CD14-positive monocyte (primary cell): ENCODE data around the gene FNDC5. TPM values are rescaled to one million over a fixed set of nuclear protein-coding genes. Genes with fewer than 3 reads are reported as not detected.

Experiments
- DNase-seq, 3 donors: peaks; one replicate each; pipeline ENCODE4 v3.0.0-alpha.2; 2011 to 2022
- H2AFZ ChIP-seq: 2 replicates; pipeline ENCODE4 v1.6.0; 2012; ENCODE audit warnings: mild to moderate bottlenecking, low read depth, low read length, inconsistent platforms; ENCODE audit not compliant: insufficient read depth, poor library complexity, severe bottlenecking
- H3K27ac ChIP-seq, 2 donors: 1 replicate in 1 of 2; 2 replicates in 1 of 2; pipeline ENCODE4 v1.5.1; 2012 to 2013; ENCODE audit warnings: low read length in 2 of 2, control low read depth in 1 of 2, inconsistent platforms in 1 of 2, low read depth in 1 of 2, mild to moderate bottlenecking in 1 of 2
- H3K27me3 ChIP-seq, 2 donors: one replicate each; pipeline versions ENCODE4 v1.6.0 to v1.6.1; 2011 to 2013; ENCODE audit warnings: low read length in 2 of 2; ENCODE audit not compliant: control insufficient read depth in 2 of 2, insufficient read depth in 2 of 2
- H3K36me3 ChIP-seq, 2 donors: replicated peaks in 1 of 2; 1 replicate in 1 of 2; 2 replicates in 1 of 2; pipeline versions ENCODE4 v1.5.1 to v1.6.1; 2012 to 2013; ENCODE audit warnings: low read length in 2 of 2, control low read depth in 1 of 2, inconsistent platforms in 1 of 2, mild to moderate bottlenecking in 1 of 2; ENCODE audit not compliant: insufficient read depth in 2 of 2, control insufficient read depth in 1 of 2
- H3K4me1 ChIP-seq, 2 donors: 1 replicate in 1 of 2; 2 replicates in 1 of 2; pipeline versions ENCODE4 v1.5.1 to v1.6.1; 2012 to 2013; ENCODE audit warnings: low read length in 2 of 2, control low read depth in 1 of 2, inconsistent platforms in 1 of 2, mild to moderate bottlenecking in 1 of 2, moderate library complexity in 1 of 2; ENCODE audit not compliant: insufficient read depth in 2 of 2, control insufficient read depth in 1 of 2
- H3K4me2 ChIP-seq: replicated peaks from 2 replicates; pipeline ENCODE3; 2012; ENCODE audit warnings: low read length, moderate library complexity, mild to moderate bottlenecking; ENCODE audit not compliant: poor library complexity, severe bottlenecking; ENCODE audit errors: extremely low read depth
- H3K4me3 ChIP-seq, 3 experiments: fragments of 200-600 bp in 1 of 3; sonication (generic) in 1 of 3; replicated peaks in 1 of 3; 1 replicate in 2 of 3; 2 replicates in 1 of 3; pipeline ENCODE4 v1.5.1; 2011 to 2013; ENCODE audit warnings: low read length in 3 of 3, mild to moderate bottlenecking in 3 of 3, control low read depth in 2 of 3, low read depth in 2 of 3, inconsistent platforms in 1 of 3, moderate library complexity in 1 of 3
- H3K79me2 ChIP-seq: 2 replicates; pipeline ENCODE4 v1.6.0; 2012; ENCODE audit warnings: mild to moderate bottlenecking, control low read depth, inconsistent platforms, low read length, moderate library complexity; ENCODE audit not compliant: insufficient read depth
- H3K9ac ChIP-seq: 2 replicates; pipeline ENCODE4 v1.6.0; 2017; ENCODE audit warnings: low read length, mild to moderate bottlenecking; ENCODE audit not compliant: insufficient read depth, poor library complexity, severe bottlenecking
- H3K9me3 ChIP-seq, 2 donors: replicated peaks in 1 of 2; 1 replicate in 1 of 2; 2 replicates in 1 of 2; pipeline versions ENCODE4 v1.5.1 to v1.6.1; 2012 to 2013; ENCODE audit warnings: low read length in 2 of 2, control low read depth in 1 of 2; ENCODE audit not compliant: control insufficient read depth in 1 of 2, insufficient read depth in 1 of 2
- H4K20me1 ChIP-seq: 2 replicates; pipeline ENCODE4 v1.6.0; 2012; ENCODE audit warnings: mild to moderate bottlenecking, low read length, control low read depth, moderate library complexity; ENCODE audit not compliant: insufficient read depth
- H3K27ac Mint-ChIP-seq, 7 donors: one replicate each; pipeline ENCODE4 v1.8.0; 2020; ENCODE audit warnings: mild to moderate bottlenecking in 7 of 7, mixed read lengths in 7 of 7, moderate library complexity in 6 of 7, inconsistent platforms in 2 of 7
- H3K27me3 Mint-ChIP-seq, 3 donors: one replicate each; pipeline ENCODE4 v1.8.0; 2021 to 2022; ENCODE audit warnings: low read depth in 3 of 3, mild to moderate bottlenecking in 3 of 3, mixed read lengths in 3 of 3, moderate library complexity in 3 of 3, inconsistent platforms in 1 of 3
- H3K36me3 Mint-ChIP-seq, 2 donors: one replicate each; pipeline ENCODE4 v1.8.0; 2020; ENCODE audit warnings: mixed read lengths in 2 of 2, inconsistent platforms in 1 of 2, mild to moderate bottlenecking in 1 of 2
- H3K4me1 Mint-ChIP-seq: one replicate; pipeline ENCODE4 v1.8.0; 2020; ENCODE audit warnings: mild to moderate bottlenecking, mixed read lengths
- H3K4me3 Mint-ChIP-seq, 2 donors: one replicate each; pipeline ENCODE4 v1.8.0; 2020; ENCODE audit warnings: mild to moderate bottlenecking in 2 of 2, mixed read lengths in 2 of 2, moderate library complexity in 1 of 2
- H3K9me3 Mint-ChIP-seq, 7 donors: one replicate each; pipeline ENCODE4 v1.8.0; 2020 to 2022; ENCODE audit warnings: mixed read lengths in 7 of 7, mild to moderate bottlenecking in 6 of 7, moderate library complexity in 6 of 7, inconsistent platforms in 2 of 7
- CTCF ChIP-seq: fragments of 200-600 bp; IDR thresholded peaks from one replicate; pipeline ENCODE4 v1.8.0; 2022; ENCODE audit warnings: antibody characterized with exemption, mild to moderate bottlenecking
- WGBS: methylation state at CpG from one replicate; pipeline ENCODE4 v1.1.5; 2013; ENCODE audit warnings: missing lambda C conversion rate; ENCODE audit not compliant: insufficient coverage; 5-methylcytosine and 5-hydroxymethylcytosine counted together
- intact Hi-C, 2 donors: fragments of 100-400 bp; cut with micrococcal nuclease; formaldehyde crosslinking; loops; one replicate each; pipeline versions ENCODE4 v1.15.0 to v1.15.1; 2023
- polyA plus RNA-seq, 3 donors: library from polyadenylated mRNA; depleted of rRNA in 1 of 3; unstranded in 2 of 3; stranded (reverse) in 1 of 3; fragments of 300-500 nt in 2 of 3; fragments of >200 nt in 1 of 3; fragmentation: Illumina TruSeq in 2 of 3; gene quantifications; 1 replicate in 2 of 3; 2 replicates in 1 of 3; pipeline ENCODE4 v1.2.3, GENCODE V29; 2012 to 2021

The FNDC5 gene
- polyA plus RNA-seq, 3 donors = not detected

- H4K20me1 ChIP-seq = no peaks in the 10 kb centered on the region
- no peak overlapping the region for H3K9ac ChIP-seq
- Mint-ChIP-seq H3K27ac (no peak overlapping the region), H3K36me3 (peaks cover 12 to 13% of the 10 kb centered on the region in 2 donors), H3K4me1 (peaks cover 14% of the 10 kb centered on the region), H3K4me3 (no peak overlapping the region), H3K27me3 (peaks cover 47 to 66% (median 56%) of the 10 kb centered on the region in 3 donors), H3K9me3 (peaks cover 0 to 8% (median 2%) of the 10 kb centered on the region in 7 donors)
- no peak for TF ChIP-seq CTCF
- H3K9me3 ChIP-seq = no peaks in the 10 kb centered on the region
- WGBS = 100% methylated on average over 2 of the region's 5 CpGs
- no peak overlapping the region for H3K4me2 ChIP-seq
- intact Hi-C loops = loop anchor here in 1 of 2 donors (10.0 kb wide), 1 partner anchor 359 kb away; no protein-coding TSS in a partner anchor
- no peaks in the 10 kb centered on the region for H3K36me3 ChIP-seq
- no peaks in the 10 kb centered on the region for H3K4me1 ChIP-seq
- H3K27ac ChIP-seq = no peak overlapping the region
- no peak overlapping the region for H2AFZ ChIP-seq
- DNase-seq = no peak
- H3K79me2 ChIP-seq = no peaks in the 10 kb centered on the region
- peaks cover 23 to 46% of the 10 kb centered on the region in 2 donors for H3K27me3 ChIP-seq
- H3K4me3 ChIP-seq = no peak overlapping the region
These were observed 2.8 kb upstream of the FNDC5 start for GRCh38 chr1:32873484-32873883.

GRCh38 chr1:32872192-32872460, 1.4 kb upstream of the FNDC5 start:
- Histone ChIP-seq H4K20me1 (no peaks in the 10 kb centered on the region), H3K27me3 (peaks cover 23 to 46% of the 10 kb centered on the region in 2 donors), H3K4me2 (no peak overlapping the region), H3K9me3 (no peaks in the 10 kb centered on the region), H3K4me3 (no peak overlapping the region), H2AFZ (no peak overlapping the region), H3K36me3 (no peaks in the 10 kb centered on the region), H3K27ac (no peak overlapping the region), H3K9ac (no peak overlapping the region), H3K79me2 (no peaks in the 10 kb centered on the region), H3K4me1 (no peaks in the 10 kb centered on the region)
- DNase-seq = no peak
- peaks cover 14% of the 10 kb centered on the region for H3K4me1 Mint-ChIP-seq
- H3K27me3 Mint-ChIP-seq = peaks cover 46 to 64% (median 51%) of the 10 kb centered on the region in 3 donors
- 50% methylated on average over 5 of the region's 7 CpGs for WGBS
- peaks cover 0 to 8% (median 2%) of the 10 kb centered on the region in 7 donors for H3K9me3 Mint-ChIP-seq
- intact Hi-C loops = loop anchor here in 1 of 2 donors (10.0 kb wide), 1 partner anchor 357 kb away; no protein-coding TSS in a partner anchor
- peaks cover 16 to 20% of the 10 kb centered on the region in 2 donors for H3K36me3 Mint-ChIP-seq
- H3K4me3 Mint-ChIP-seq = peak overlapping the region in 1 of 2 donors; percentile 72
- H3K27ac Mint-ChIP-seq = no peak overlapping the region
- no peak for TF ChIP-seq CTCF
